ENCODE results near the gene SGSM2.

The SGSM2 gene

GRCh38 chr17:2427215-2427614 lies 89.9 kb downstream of the SGSM2 start:
- no peak for DNase-seq

GRCh38 chr17:2427910-2428309 lies 90.6 kb downstream of the SGSM2 start:
- no peak for DNase-seq
